Globus pallidus (tissue), 1 donor: Measurements from ENCODE around the gene ANKRD50.
A peak's percentile ranks its signal among the peaks of the same experiment; 100 is the strongest.

ENCODE experiments used
- DNase-seq: peaks from one replicate; pipeline ENCODE4 v3.0.0-alpha.2; 2015; ENCODE audit warnings: low spot score

The ANKRD50 gene, protein sequence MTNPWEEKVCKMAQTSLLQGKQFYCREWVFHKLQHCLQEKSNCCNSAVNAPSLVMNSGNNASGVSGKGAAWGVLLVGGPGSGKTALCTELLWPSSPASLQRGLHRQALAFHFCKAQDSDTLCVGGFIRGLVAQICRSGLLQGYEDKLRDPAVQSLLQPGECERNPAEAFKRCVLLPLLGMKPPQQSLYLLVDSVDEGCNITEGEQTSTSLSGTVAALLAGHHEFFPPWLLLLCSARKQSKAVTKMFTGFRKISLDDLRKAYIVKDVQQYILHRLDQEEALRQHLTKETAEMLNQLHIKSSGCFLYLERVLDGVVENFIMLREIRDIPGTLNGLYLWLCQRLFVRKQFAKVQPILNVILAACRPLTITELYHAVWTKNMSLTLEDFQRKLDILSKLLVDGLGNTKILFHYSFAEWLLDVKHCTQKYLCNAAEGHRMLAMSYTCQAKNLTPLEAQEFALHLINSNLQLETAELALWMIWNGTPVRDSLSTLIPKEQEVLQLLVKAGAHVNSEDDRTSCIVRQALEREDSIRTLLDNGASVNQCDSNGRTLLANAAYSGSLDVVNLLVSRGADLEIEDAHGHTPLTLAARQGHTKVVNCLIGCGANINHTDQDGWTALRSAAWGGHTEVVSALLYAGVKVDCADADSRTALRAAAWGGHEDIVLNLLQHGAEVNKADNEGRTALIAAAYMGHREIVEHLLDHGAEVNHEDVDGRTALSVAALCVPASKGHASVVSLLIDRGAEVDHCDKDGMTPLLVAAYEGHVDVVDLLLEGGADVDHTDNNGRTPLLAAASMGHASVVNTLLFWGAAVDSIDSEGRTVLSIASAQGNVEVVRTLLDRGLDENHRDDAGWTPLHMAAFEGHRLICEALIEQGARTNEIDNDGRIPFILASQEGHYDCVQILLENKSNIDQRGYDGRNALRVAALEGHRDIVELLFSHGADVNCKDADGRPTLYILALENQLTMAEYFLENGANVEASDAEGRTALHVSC (N-terminal part only)

DNA sequence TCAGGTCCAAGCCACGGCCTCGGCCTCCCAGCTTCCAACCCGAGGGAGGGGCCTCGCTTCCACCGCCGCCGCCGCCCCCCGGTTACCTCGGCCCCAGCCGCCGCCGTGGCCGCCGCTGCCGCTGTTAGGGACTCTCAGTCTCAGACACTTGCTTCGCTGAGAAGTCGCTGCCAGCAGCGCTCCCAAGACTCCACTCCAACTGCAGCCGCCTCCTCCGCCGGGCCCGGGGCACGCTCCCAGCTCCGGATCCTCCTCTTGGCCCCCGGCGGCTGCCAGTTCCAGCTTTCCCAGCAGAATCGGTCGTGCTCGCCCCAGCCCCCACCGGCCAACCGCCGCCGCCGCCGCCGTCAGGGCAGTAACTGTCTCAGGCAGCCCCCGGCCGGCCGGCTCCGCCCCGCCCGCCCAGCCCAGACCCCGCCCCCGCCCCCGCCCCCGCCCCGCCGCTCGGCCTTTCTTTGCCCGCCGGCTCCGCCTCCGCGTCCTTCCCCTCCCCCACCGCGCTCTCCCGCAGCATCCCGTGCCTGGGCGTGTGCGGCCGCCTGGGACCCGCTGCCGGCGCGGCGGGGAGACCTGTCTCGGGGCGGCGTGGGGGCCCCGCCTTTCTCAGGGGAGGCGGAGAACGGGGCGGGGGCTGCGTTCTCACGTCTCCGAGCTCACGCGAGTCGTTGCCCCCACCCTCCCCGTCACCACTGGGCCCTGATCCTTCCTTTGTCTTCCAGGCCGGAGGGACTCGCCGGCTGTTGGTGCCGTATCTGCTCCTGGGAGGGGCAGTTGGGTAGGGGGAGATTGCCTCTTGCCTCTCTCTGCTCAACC lies at the start of gene ANKRD50:
Gene ANKRD50, minus strand, starts transcription at position 361 of the 813 bp plus-strand sequence. CDS start 2,221 bp downstream, outside the sequence.
- peak; percentile 88 for DNase-seq

DNA sequence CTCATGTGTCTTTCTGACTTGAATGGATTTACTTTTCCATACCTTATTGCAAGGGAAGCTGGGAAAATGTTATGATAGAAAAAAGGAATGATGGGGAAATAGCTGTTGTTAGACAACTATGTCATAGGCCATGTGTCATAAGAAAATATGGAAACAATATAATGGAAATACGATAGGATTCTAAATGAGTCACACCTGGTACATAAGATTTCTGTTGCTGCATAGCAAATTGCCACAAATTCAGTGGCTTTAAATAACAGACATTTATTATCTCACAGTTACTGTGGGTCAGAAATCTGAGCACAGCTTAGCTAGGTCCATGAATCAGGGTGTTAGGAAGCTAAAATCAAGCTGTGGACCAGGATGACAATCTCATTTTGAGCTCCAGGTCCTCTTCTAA lies 44.6 kb upstream of the ANKRD50 start:
- no peak for DNase-seq

DNA sequence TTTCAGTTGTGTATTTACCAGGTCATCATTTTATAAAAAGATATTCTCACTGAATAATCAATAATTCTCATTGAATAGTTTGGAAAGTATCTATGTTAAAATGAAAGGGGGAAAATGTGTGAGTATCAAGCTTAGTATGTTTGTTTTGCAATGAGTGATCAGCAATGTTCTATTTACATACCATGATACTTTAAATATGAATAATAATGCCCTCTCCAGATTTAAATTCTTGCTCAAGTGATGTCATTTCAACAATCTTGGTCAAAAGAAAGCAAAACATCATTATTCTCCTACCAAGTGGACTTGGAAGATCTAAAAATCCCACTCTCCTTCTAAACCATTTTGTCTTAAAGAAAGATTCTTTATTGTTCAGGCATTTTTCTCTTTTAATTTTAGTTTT lies 42.1 kb upstream of the ANKRD50 start:
- no peak for DNase-seq

DNA sequence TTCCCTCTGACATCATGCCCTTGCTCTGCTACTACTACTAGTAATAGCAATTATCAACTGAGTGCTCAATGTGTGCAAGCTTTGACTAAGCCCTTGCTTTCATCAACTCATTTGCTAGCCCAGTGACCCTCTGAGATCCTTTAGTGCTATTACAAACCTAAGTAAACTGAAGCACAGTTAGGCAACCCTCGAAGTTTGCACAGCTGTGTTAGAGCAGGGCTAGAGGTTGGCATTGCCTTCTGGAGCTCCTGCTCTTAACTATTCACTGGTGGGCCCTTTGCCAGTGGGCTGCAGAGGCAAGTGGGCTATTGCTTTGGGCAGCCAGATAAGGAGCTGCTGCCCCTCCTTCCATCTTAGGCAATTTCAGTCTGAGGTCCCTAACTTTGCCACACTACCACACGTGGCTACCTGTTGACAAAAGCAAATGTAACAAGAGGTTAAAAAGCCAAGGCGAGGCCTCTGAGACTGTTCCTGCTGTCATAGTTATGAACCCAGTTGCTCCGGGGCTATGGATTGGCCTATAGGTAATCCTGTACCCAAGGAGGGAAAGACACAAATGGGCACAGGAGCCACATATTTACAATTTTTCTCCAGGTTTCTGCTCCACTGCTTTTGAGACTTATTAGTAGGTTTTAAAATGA lies 41.5 kb upstream of the ANKRD50 start:
- DNase-seq = no peak

DNA sequence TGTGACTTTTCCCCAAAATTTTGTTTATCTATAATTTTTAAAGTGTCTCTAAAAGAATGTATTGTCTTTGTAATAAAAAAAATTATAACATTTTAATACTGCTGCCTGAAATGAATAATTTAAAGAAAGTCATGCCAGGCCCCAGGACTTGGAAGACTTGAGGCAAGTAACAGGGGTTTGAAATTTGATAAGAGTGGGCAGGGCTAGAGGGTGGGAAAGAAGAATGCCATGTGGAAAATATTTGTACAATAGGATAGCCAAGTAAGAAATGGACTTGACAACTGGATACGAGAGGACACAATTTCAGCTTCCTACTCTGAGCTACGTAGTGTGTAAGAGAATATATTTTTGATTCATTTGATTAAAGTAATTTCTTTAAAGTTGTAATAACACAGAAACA lies 36.9 kb upstream of the ANKRD50 start:
- DNase-seq = no peak

DNA sequence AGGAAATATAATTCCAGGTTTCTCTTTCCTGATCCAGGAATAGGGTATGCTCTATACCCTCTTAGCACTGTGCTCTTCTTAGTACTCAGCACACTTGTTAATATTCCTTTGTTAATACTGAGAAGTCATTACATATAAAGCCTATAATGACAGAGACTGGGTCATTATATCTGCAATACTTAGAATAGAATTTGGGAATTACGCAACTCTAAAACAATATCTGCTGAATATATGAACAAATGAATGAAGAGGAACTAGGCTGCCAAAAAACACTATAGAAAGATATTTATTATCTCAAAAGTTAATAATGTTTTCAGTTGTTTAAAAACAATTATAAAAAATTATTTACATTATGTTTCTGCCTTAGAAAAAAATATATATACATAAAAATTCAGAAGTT lies 36.4 kb upstream of the ANKRD50 start:
- DNase-seq = no peak

DNA sequence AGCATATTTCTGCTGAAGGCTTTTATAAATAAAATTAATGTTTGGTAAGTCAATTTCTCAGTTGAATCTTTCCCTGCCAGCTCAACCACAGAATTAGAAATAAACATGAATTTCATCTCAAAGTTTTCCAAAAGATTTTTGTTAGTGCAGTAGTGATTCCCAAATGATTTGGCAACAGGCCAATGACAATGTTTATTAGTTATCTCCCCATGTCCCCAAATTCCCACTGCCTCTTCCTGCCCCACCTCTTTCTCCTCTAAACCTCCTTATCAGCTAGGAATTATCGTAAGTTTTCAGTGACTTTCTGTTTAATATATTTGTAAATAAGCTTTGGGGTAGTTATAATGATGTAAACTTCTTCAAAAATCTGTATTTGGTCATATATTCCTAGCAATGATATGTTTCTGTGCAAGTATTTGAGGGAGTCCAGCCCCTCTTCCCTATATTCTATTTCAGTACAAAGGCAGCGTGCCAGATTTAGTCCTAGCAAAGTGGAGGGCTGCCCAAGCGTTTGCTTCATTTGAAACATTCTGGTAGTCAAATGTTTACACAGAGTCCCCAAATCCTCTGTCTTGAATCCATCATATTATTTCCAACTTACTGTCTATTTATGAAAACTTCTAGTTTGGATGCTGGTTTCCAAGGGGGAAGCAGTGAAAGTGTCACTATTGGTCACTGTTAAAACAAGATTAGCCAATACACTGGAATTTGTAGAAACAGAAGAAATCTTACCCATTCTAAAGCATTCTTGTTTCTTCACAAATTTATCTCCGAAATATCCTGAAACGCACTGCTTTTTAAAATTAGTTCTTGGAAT lies 33.7 kb upstream of the ANKRD50 start:
- no peak for DNase-seq

DNA sequence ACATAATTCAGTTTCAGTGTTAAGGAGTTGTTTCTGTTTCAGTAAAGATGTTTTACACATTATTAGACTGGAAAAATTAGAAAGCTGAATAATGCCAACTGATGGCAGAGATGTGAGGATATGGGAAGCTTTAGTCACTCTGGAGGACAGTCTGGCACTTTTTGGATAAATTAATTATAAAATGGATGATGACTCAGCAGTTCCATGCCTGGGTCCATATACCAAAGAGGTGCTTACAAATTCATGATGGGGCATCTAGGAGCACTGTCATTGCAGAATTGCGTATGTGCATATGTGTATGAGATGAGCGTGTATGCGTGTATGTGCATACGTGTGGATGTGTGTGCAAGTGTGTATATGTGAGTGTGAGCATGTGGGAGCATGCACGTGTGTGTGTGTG lies 31.2 kb upstream of the ANKRD50 start:
- no peak for DNase-seq

DNA sequence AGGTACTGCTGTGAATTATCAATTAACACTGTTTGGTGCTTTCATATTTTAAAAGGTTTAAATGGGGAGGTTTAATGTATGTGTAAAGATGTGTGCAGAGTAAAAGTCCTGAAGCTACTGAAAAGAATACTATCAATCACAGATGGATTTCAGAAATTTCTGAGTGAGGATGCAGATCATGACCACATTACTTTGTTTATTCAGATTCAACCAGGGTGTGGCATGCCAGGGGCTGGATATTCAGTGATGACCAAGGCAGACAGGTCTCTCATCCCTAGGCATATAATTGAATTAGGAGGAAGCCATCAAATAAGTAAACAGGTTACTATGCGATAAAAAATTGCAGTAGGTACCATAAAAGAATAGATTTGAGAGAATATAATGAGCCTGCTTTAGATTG lies 28.0 kb upstream of the ANKRD50 start:
- DNase-seq = no peak

DNA sequence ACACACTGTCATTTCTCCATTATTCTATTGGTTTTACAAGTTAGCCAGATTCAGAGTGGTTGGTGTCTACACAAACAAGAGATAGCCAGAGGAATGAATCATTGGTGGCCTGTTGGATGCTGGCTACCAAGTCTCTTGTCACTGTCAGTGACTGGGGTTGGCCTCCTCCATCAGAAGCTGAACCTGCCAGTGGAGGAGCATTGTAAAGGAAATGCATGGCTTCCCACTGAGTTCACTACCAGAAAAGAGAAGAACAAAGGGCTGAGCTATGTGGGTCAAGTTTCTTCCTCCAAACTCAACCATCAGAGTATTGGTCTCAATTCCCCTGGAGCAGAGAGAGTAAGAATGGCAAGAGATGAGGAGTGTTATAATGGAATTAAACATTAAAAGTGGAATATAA lies 26.5 kb upstream of the ANKRD50 start:
- DNase-seq = no peak

DNA sequence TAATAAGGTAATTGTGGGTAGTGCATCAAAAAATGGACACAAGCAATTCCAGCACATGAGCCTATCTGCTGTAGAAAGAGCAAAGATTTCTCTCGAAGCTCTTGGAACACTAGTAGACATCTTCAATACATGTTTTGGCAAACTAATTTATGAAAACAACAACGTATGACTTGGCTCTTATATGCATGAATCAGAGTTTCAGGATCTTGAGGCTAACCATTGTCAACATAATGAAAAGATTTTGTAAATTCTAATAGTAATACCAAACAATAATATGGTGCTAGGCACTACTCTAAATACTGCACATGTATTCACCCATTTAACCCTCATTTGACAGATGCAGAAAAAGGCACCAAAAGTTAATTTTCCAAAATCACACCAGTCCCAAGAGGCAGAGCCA lies 25.1 kb upstream of the ANKRD50 start:
- no peak for DNase-seq

DNA sequence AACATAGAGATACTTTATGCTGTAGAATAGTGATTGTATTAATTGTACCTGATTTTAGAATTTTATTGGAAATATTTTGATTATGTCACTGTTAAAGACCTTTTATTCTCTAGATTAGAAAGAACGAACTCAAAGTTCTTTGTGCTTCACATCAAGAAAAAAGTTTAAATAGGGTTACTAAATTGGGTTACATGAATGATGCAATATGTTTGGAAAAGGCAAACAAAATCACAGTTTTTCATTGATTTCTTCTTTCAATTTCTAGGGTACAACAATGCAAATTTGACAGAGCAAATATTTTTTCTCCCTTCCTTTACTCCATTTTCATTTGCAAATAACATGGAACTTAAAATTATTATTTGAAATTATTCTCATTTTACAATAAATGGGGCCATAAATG lies 24.0 kb upstream of the ANKRD50 start:
- DNase-seq = no peak

DNA sequence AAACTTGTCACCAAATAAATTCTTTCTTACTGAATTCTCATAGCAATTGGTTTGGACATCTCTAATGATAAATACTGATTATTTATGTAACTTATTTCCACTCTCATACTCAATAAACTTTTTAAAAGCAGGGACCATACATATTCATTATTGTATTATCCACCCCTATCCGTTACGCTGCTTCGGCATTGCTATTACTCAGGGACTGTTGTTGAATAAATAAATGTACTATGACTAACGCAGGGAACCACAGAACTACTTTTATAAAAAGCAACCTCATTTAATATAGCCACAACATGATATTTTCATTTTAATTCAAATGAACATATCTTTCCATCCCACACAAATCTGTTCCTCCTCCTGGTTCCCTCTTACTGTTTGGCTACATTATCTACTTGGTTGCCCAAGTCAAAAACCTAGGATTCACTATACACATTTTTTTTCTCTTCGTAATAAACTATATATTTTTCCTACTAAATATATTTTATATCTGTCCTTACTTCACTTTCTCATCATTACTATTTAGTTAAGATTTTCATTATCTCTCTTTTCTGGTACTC lies 14.9 kb upstream of the ANKRD50 start:
- no peak for DNase-seq

DNA sequence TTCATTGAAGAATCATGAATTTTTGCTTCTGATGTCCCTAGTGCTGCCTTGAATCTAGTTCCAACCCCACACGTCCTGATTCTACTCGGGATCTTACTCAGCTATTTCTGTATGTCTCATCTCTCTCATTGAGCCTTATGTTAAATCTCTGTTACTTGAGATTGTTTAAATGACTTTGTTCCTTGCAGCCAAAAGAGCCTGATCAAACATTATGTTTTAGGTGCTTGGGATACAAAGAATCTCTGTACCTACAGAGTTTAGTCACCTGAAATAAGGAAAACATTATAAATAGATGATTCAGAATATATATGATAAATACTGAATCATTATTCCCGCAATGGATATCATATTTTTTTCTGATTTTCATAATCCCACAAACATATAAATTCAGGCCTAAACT lies 13.7 kb upstream of the ANKRD50 start:
- DNase-seq = no peak

DNA sequence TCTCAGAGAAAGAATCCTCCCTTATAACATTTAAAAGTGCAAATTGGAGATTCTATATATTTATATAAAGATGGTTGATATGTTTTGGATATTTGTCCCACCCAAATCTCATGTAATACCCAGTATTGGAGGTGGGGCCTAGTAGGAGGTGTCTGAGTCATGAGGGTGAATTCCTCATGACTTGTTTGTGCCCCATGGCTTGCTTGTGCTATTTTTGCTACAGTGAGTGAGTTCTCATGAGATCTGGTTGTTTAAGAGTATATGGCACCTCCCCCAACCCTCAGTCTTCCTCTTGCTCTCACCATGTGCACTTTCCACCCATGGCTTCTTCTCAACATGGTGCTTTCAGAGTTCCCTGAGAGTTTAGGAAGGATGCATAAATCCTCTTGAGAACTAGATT lies 9.5 kb upstream of the ANKRD50 start:
- no peak for DNase-seq

DNA sequence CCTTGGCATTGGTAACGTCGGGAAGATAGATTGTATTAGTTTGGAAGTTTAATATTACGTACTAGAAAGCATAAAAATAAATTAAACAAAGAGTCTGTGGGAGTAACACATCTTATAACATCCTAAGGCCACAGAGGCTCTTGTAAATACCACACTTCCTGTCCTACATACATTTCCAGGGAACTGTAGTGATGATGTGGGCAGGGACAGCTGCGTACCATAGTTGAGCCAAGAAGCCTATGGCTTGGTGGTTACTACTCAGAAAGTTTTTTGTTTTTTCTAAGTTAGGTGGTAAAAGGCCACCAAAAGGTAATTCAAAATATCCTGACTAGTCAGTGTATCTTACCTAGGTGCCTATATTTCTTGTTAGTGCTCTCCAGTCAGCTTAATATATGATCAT lies 4.6 kb upstream of the ANKRD50 start:
- no peak for DNase-seq

DNA sequence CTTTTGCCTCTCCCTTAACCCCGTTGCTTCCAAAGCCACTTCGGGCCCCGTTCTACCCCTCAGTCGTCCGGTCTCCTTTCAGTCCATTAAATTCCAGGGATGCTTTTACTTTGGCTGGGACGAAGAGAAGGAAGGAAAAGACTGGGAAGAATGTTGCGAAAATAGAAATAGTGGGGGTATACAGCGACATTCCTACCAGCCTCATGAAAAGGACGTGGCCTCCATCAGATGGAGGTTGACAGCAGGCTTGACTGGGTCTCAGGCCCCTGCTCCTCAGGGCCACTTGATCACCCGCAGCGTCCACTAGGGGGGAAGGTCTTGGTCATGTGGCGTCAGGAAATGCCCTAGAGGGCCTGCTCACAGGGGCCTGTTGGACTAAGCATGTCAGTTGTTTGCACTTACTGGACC lies 657 bp upstream of the ANKRD50 start:
- DNase-seq = peak; percentile 92

DNA sequence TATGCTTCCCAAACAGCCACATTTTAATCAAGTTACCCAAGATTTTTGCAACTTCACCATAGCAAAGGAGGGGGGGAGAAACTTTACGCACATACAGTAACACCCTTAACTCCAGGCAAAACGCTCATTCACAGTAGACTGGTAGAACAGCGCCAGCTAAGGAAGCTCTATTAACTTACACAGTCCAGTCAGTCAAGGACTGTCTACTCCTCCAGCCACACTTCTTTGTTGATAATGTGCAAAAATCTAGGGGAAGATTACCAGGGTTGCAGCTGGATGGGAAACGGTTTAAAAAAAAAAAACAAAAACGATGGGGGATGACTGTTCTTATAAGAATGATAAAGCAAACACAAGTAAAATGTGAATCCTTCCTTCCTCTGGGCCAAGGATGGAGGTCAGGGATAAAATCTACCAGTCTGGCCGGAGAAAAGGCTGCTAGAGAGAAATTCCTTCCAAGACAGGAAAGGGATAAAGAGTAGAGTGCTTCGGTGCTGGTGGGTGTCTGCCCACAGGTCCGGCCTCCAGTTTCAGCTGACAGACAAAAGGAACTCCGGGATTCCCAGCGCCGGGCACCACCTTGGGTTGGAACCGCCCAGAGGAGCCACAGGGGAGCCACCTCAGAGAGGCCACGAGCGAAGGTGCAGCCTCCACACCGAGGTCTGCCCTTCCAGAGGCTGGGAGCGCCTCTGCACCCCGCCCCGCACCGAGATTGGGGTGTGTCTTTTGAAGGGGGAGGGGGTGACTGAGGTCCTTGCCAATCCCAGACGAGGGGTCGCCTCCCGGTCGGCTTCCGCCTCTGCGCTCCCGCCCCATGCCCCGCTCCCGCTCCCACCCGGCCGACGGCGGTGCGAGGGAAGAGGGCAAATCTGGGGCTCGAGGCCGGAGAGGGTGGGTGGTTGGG lies 811 bp downstream of the ANKRD50 start:
- DNase-seq = peak; percentile 73

DNA sequence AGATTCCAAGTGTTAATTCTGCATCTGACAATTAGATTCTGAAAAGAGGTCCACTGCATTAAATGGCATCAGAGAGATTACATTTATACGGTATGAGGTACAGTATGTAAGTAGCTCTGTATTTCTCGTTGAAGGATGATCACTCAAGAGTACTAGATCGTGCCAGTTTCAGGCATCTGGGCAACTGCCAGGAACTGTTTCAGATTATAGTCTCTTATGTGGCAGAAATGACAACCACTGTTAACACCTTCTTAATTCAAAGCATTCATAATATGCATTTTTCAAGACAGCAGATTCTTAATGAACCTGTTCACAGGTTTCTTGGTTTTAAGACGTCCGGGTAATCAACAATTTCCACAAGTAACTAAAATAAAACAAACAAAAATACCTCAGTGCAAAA lies 1.6 kb downstream of the ANKRD50 start:
- peak; percentile 26 for DNase-seq
